Middle frontal gyrus (tissue), 1 donor: ENCODE measurements around the gene GTF2H3.
"Not testable (repeated sequence)": the region's sequence is repeated elsewhere in the genome, so short reads cannot be mapped to it uniquely, and the experiment has no call there.

Experiments used
- DNase-seq: peaks from one replicate; pipeline ENCODE4 v3.0.0-alpha.2; 2015; ENCODE audit warnings: low spot score; ENCODE audit errors: extremely low spot score

Gene GTF2H3

GRCh38 chr12:123633379-123634141, at the start of gene GTF2H3, which contains the start of gene EIF2B1:
Gene GTF2H3 (plus strand): TSS chr12:123633829. CDS start chr12:123633860, 31 bp downstream.
Gene EIF2B1 (minus strand): TSS chr12:123633686. CDS start chr12:123633557, 129 bp downstream.
- DNase-seq, result peak; percentile 97

DNA sequence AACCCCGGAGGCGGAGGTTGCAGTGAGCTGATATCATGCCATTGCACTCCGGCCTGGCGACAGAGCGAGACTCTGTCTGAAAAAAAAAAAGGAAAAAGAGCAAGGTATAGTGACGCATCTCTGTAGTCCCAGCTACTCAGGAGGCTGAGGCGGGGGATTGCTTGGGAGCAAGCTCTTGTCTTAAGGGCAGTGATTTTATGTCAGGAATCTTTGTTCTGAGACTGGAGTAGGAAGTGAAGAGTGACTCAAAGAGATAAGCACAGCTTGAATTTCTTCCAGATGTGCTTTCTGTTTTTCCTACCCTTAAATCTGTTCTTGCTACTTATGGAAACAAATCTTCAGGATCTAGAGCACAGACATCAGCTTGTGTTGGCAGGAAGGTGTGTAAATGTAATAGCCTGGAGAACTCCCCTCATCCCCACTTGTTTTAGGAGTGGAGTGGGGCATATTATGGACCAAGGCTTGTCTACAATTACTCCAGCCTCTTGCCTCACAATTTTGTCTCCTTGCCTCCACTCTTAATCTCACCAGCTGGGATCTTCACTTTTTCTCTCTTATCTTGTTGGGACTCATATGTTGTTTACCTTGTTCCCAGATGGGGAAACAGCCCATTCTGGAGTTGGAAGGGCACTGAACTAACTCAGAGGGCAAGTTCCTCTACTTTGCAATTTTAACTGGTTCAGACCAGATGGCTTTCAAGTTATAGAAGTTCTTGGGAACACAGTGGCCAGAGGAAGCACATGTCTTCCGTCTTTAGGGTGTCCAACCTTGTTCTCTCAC, 41.7 kb upstream of the GTF2H3 start:
- DNase-seq, result no peak

DNA sequence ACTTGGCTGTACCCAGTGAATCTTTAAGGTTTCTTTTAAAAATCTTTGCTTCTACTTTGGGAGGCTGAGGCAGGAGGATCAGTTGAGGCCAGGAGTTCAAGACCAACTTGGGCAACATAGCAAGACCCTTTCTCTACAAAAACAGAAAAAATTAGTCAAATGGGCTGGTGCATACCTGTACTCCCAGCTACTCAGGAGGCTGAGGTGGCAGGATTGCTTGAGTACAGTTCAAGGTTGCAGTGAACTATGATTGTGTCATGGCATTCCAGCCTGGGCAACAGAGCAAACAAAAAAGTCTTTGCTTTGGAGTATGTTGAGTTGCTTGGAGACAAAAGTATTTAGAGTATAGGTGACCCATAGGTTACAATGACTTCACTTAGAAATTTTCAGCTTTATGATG, 37.9 kb upstream of the GTF2H3 start:
- no peak for DNase-seq

DNA sequence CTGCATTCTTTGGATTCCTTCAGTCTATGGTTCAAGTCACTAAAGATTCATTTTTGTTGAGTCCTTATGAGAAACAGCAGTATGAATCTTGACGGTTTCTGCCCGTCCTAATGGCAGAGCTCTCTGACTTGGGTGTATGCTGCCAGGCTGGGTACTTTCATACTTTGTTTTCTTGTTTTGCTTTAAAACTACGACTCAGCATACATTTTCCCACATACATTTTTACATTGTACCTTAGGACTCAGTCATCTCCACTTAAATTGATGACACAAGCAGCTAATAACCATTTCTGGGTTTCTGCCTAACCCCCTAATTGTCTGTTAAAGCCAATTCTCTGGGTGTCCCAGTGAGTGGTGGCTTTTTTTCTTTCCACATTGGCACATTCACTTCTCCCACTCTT, 36.5 kb upstream of the GTF2H3 start:
- no peak for DNase-seq

DNA sequence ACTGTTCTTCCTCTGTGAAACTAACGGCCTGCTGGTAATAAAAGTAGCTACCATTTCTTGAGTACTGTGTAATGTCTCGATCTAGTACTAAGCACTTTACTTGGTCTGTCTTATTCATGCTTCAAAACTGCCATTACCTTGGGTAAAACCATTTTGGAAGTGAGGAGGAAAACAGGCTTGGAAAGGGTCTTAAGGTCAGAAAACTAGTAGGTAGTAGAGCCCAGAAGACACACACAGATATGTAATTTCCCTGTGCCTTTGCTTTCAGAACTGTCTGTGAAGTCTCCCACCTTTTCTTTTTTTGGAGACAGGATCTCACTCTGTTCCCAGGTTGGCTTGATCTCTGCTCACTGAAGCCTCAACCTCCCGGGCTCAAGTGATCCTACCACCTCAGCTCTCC, 35.1 kb upstream of the GTF2H3 start:
- no peak for DNase-seq

- DNase-seq, result no peak
These were observed 34.3 kb upstream of the GTF2H3 start for GRCh38 chr12:123599310-123599709.

- DNase-seq, result no peak
These were observed 33.9 kb upstream of the GTF2H3 start for GRCh38 chr12:123599721-123600120.

DNA sequence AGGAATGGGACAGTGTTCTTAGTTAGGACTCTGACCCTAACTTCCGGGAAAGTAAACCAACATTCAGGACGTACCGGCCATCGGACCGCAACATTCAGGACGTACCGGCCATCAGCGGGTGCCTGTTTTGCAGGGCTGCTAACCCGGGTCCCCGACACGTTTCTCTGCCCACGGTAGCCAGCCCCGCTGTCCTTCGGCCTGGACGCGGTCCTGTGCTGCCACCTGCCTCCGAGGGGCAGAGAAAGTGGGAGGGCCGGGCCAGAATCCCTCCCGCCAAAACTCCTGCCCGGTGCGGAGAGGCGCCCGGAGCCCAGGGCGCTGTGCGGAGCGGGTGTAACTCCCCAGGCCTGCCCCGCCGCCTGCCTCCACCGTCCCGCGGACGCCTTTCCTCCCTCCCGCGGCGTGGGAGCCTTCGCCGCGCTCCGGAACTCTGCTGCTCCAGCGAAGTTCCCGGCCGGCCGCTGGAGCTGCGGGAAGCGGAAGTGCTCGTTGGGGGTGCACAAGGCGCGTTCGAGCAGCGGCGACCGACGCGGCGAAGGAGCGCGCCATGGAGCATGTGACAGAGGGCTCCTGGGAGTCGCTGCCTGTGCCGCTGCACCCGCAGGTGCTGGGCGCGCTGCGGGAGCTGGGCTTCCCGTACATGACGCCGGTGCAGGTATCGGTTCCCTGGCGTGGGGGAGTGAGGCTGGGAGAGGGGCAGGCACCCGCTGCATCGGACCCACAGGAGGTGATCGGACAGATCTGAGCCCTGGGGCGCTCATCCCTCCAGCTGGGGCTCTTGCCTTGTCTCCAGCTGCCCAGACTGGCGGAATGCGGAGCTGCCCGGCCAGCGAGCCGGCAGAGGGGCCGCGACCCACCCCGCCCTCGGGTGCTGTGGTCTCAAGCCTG, 31.8 kb upstream of the GTF2H3 start, which contains the start of gene DDX55:
DDX55 (plus strand) TSS at position 498 of the 888 bp plus-strand sequence; CDS start at position 548, 50 bp downstream.
- peak; percentile 70 for DNase-seq

DNA sequence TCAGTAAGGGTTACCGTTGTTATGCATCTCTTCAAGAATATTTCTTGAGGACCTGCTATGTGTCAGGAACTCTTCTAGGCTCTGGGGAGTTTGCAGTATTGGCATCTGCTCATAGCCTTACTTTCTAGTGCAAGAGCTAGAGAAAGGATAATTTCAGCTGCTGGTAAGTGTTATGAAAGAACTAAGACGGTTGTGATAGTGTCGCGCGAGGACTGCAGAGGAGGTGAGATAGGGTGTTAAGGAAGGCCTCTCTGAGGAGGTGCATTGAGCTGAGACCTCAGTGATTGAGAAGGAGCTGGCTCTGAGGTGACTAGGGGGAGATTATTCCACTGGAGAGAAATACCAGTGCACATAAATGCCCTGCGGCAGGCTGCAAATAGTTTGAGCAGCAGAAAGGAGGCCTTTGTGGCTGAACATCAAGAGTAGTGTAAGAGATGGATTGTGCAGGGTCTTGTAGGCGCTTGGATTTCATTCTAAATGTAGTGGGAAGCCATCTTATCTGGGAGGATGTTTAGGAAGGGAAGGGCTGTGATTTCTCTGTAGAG, 30.9 kb upstream of the GTF2H3 start:
- DNase-seq, result no peak

DNA sequence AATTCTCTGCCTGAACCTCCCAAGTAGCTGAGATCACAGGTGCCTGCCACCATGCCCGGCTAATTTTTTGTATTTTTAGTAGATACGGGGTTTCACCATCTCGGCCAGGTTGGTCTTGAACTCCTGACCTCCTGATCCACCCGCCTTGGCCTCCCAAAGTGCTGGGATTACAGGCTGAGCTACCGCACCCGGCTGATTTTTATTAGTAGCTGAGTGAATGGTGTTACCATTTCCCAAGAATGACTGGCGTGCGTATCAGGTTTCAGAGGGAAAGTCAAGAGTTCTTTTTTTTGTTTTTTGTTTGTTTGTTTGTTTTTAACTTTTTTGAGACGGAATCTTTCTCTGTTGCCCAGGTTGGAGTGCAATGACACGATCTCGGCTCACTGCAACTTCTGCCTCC, 30.1 kb upstream of the GTF2H3 start:
- not testable (repeated sequence) for DNase-seq

DNA sequence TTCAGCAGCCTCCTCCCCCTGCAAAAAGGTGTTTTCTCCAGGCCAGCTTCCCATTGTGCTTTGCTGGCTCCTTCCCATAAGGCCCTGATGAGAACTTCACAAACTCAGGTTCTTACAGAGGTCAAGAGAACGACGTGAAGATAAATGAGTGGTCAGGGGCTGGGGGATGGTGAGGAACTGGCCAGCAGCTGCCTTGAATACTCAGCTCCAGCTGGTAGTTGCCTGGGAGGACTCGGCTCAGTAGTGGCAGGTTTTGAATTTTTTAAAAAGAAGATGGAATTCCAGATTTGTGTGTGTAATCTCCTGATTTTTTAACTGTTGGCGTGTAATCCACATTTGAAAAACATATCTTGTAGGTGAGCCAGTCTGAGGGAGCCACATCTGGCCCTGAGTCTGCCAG, 25.9 kb upstream of the GTF2H3 start:
- DNase-seq, result no peak

GRCh38 chr12:123608182-123608581, 25.4 kb upstream of the GTF2H3 start:
- DNase-seq, result no peak

GRCh38 chr12:123614110-123614509, 19.5 kb upstream of the GTF2H3 start:
- no peak for DNase-seq

GRCh38 chr12:123614531-123614930, 19.1 kb upstream of the GTF2H3 start:
- no peak for DNase-seq

DNA sequence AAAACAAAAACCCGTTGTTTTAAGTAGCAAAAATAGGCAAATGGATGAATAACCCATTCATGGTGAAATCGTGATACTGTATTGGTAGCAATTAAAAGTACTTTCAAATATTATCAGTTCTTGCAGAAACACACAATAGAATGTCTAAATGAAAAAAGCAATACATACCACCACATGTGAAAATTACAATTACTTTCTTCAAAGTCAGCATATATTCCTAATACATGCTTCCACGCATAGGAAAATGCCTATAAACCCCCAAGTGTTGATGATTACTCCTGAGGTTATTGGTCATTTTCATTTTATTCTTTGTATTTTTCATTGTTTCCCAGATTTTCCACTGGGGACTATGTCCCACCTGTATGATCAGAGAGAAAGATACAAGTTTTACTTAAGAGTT, 16.5 kb upstream of the GTF2H3 start:
- DNase-seq, result no peak

- DNase-seq, result no peak
These were observed 16.0 kb upstream of the GTF2H3 start for GRCh38 chr12:123617580-123617979.

- no peak for DNase-seq
These were observed 12.5 kb upstream of the GTF2H3 start for GRCh38 chr12:123621101-123621500.

- DNase-seq, result no peak
These were observed 11.8 kb upstream of the GTF2H3 start for GRCh38 chr12:123621619-123622530.

DNA sequence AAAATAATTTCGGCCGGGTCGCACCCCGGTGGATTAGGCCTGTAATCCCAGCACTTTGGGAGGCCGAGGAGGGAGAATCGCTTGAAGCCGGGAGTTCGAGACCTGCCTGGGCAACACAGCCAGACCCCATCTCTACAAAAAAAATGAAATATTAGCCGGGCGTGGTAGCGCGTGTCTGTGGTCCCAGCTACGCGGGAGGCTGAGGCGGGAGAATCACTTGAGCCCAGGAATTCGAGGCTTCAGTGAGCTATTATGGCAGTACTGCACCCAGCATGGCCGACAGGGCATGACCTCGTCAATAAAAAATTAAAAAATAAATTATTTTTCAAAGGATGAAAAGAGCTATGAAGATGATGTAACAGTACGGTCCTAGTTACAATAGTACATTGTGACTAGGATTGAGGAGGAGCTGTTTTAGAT, 523 bp downstream of the GTF2H3 start:
- no peak for DNase-seq

- no peak for DNase-seq
These were observed 10.3 kb downstream of the GTF2H3 start for GRCh38 chr12:123643911-123644310.
